CD14-positive monocyte (primary cell): ENCODE results near the gene ETV4. TPM values are rescaled to one million over a fixed set of nuclear protein-coding genes. Genes with fewer than 3 reads are reported as not detected.

Experiments used
- DNase-seq, 3 donors: peaks; one replicate each; pipeline ENCODE4 v3.0.0-alpha.2; 2011 to 2022
- H2AFZ ChIP-seq: 2 replicates; pipeline ENCODE4 v1.6.0; 2012; ENCODE audit warnings: mild to moderate bottlenecking, low read depth, low read length, inconsistent platforms; ENCODE audit not compliant: insufficient read depth, poor library complexity, severe bottlenecking
- H3K27ac ChIP-seq, 2 donors: 1 replicate in 1 of 2; 2 replicates in 1 of 2; pipeline ENCODE4 v1.5.1; 2012 to 2013; ENCODE audit warnings: low read length in 2 of 2, control low read depth in 1 of 2, inconsistent platforms in 1 of 2, low read depth in 1 of 2, mild to moderate bottlenecking in 1 of 2
- H3K27me3 ChIP-seq, 2 donors: one replicate each; pipeline versions ENCODE4 v1.6.0 to v1.6.1; 2011 to 2013; ENCODE audit warnings: low read length in 2 of 2; ENCODE audit not compliant: control insufficient read depth in 2 of 2, insufficient read depth in 2 of 2
- H3K36me3 ChIP-seq, 2 donors: replicated peaks in 1 of 2; 1 replicate in 1 of 2; 2 replicates in 1 of 2; pipeline versions ENCODE4 v1.5.1 to v1.6.1; 2012 to 2013; ENCODE audit warnings: low read length in 2 of 2, control low read depth in 1 of 2, inconsistent platforms in 1 of 2, mild to moderate bottlenecking in 1 of 2; ENCODE audit not compliant: insufficient read depth in 2 of 2, control insufficient read depth in 1 of 2
- H3K4me1 ChIP-seq, 2 donors: 1 replicate in 1 of 2; 2 replicates in 1 of 2; pipeline versions ENCODE4 v1.5.1 to v1.6.1; 2012 to 2013; ENCODE audit warnings: low read length in 2 of 2, control low read depth in 1 of 2, inconsistent platforms in 1 of 2, mild to moderate bottlenecking in 1 of 2, moderate library complexity in 1 of 2; ENCODE audit not compliant: insufficient read depth in 2 of 2, control insufficient read depth in 1 of 2
- H3K4me2 ChIP-seq: replicated peaks from 2 replicates; pipeline ENCODE3; 2012; ENCODE audit warnings: low read length, moderate library complexity, mild to moderate bottlenecking; ENCODE audit not compliant: poor library complexity, severe bottlenecking; ENCODE audit errors: extremely low read depth
- H3K4me3 ChIP-seq, 3 experiments: fragments of 200-600 bp in 1 of 3; sonication (generic) in 1 of 3; replicated peaks in 1 of 3; 1 replicate in 2 of 3; 2 replicates in 1 of 3; pipeline ENCODE4 v1.5.1; 2011 to 2013; ENCODE audit warnings: low read length in 3 of 3, mild to moderate bottlenecking in 3 of 3, control low read depth in 2 of 3, low read depth in 2 of 3, inconsistent platforms in 1 of 3, moderate library complexity in 1 of 3
- H3K79me2 ChIP-seq: 2 replicates; pipeline ENCODE4 v1.6.0; 2012; ENCODE audit warnings: mild to moderate bottlenecking, control low read depth, inconsistent platforms, low read length, moderate library complexity; ENCODE audit not compliant: insufficient read depth
- H3K9ac ChIP-seq: 2 replicates; pipeline ENCODE4 v1.6.0; 2017; ENCODE audit warnings: low read length, mild to moderate bottlenecking; ENCODE audit not compliant: insufficient read depth, poor library complexity, severe bottlenecking
- H3K9me3 ChIP-seq, 2 donors: replicated peaks in 1 of 2; 1 replicate in 1 of 2; 2 replicates in 1 of 2; pipeline versions ENCODE4 v1.5.1 to v1.6.1; 2012 to 2013; ENCODE audit warnings: low read length in 2 of 2, control low read depth in 1 of 2; ENCODE audit not compliant: control insufficient read depth in 1 of 2, insufficient read depth in 1 of 2
- H4K20me1 ChIP-seq: 2 replicates; pipeline ENCODE4 v1.6.0; 2012; ENCODE audit warnings: mild to moderate bottlenecking, low read length, control low read depth, moderate library complexity; ENCODE audit not compliant: insufficient read depth
- H3K27ac Mint-ChIP-seq, 7 donors: one replicate each; pipeline ENCODE4 v1.8.0; 2020; ENCODE audit warnings: mild to moderate bottlenecking in 7 of 7, mixed read lengths in 7 of 7, moderate library complexity in 6 of 7, inconsistent platforms in 2 of 7
- H3K27me3 Mint-ChIP-seq, 3 donors: one replicate each; pipeline ENCODE4 v1.8.0; 2021 to 2022; ENCODE audit warnings: low read depth in 3 of 3, mild to moderate bottlenecking in 3 of 3, mixed read lengths in 3 of 3, moderate library complexity in 3 of 3, inconsistent platforms in 1 of 3
- H3K36me3 Mint-ChIP-seq, 2 donors: one replicate each; pipeline ENCODE4 v1.8.0; 2020; ENCODE audit warnings: mixed read lengths in 2 of 2, inconsistent platforms in 1 of 2, mild to moderate bottlenecking in 1 of 2
- H3K4me1 Mint-ChIP-seq: one replicate; pipeline ENCODE4 v1.8.0; 2020; ENCODE audit warnings: mild to moderate bottlenecking, mixed read lengths
- H3K4me3 Mint-ChIP-seq, 2 donors: one replicate each; pipeline ENCODE4 v1.8.0; 2020; ENCODE audit warnings: mild to moderate bottlenecking in 2 of 2, mixed read lengths in 2 of 2, moderate library complexity in 1 of 2
- H3K9me3 Mint-ChIP-seq, 7 donors: one replicate each; pipeline ENCODE4 v1.8.0; 2020 to 2022; ENCODE audit warnings: mixed read lengths in 7 of 7, mild to moderate bottlenecking in 6 of 7, moderate library complexity in 6 of 7, inconsistent platforms in 2 of 7
- CTCF ChIP-seq: fragments of 200-600 bp; IDR thresholded peaks from one replicate; pipeline ENCODE4 v1.8.0; 2022; ENCODE audit warnings: antibody characterized with exemption, mild to moderate bottlenecking
- WGBS: methylation state at CpG from one replicate; pipeline ENCODE4 v1.1.5; 2013; ENCODE audit warnings: missing lambda C conversion rate; ENCODE audit not compliant: insufficient coverage; 5-methylcytosine and 5-hydroxymethylcytosine counted together
- intact Hi-C, 2 donors: fragments of 100-400 bp; cut with micrococcal nuclease; formaldehyde crosslinking; loops; one replicate each; pipeline versions ENCODE4 v1.15.0 to v1.15.1; 2023
- polyA minus RNA-seq: library from RNA; depleted of rRNA, polyadenylated mRNA; stranded (reverse); fragments of >200 nt; gene quantifications from 2 replicates; pipeline ENCODE4 v1.2.3, GENCODE V29; 2012
- polyA plus RNA-seq, 3 donors: library from polyadenylated mRNA; depleted of rRNA in 1 of 3; unstranded in 2 of 3; stranded (reverse) in 1 of 3; fragments of 300-500 nt in 2 of 3; fragments of >200 nt in 1 of 3; fragmentation: Illumina TruSeq in 2 of 3; gene quantifications; 1 replicate in 2 of 3; 2 replicates in 1 of 3; pipeline ENCODE4 v1.2.3, GENCODE V29; 2012 to 2021
- total RNA-seq, 12 experiments: library from RNA in 1 of 12; stranded (reverse) in 1 of 12; fragments of 120-200 nt in 1 of 12; gene quantifications; one replicate each; pipeline ENCODE4 v1.2.4 and lab custom pipeline; 2013 to 2026; ENCODE audit warnings: mixed read lengths in 6 of 12, inconsistent platforms in 1 of 12

Gene ETV4
- not detected for total RNA-seq (2013)
- polyA plus RNA-seq: not detected
- polyA minus RNA-seq: 0.08 and 0.28 TPM in 2 replicates
- total RNA-seq (lab: John Stamatoyannopoulos, UW): 0 to 0.92 (median 0) reads per million in 11 experiments

GRCh38 chr17:43546319-43547188, at the start of gene ETV4:
Gene ETV4, minus strand, starts transcription at chr17:43546340. Its CDS starts 723 bp downstream, at chr17:43545617.
- TF ChIP-seq CTCF: no peak
- Mint-ChIP-seq H3K27ac (peak within 1 kb of the TSS in 3 of 7 donors; percentile 21 to 68 (median 37)), H3K4me1 (peaks cover 30% of the 10 kb centered on the region), H3K9me3 (peaks cover 0 to 11% (median 2%) of the 10 kb centered on the region in 7 donors), H3K36me3 (peaks cover 8 to 9% of the 10 kb centered on the region in 2 donors), H3K27me3 (peaks cover 77 to 85% (median 84%) of the 10 kb centered on the region in 3 donors), H3K4me3 (peak within 1 kb of the TSS; percentile 79 to 92)
- H3K4me2 ChIP-seq: peak within 1 kb of the TSS; percentile 79
- H3K9ac ChIP-seq: peak within 1 kb of the TSS; percentile 21
- H3K4me3 ChIP-seq: peak within 1 kb of the TSS; percentile 17 to 75 (median 22)
- peaks cover 10% of the 10 kb centered on the region for H4K20me1 ChIP-seq
- WGBS: 0% methylated on average over 17 of the region's 46 CpGs
- H2AFZ ChIP-seq: peak within 1 kb of the TSS; percentile 52
- no peaks in the 10 kb centered on the region for H3K36me3 ChIP-seq
- H3K27me3 ChIP-seq: peaks cover 37 to 66% of the 10 kb centered on the region in 2 donors
- peak; percentile 61 to 64 (median 63) for DNase-seq
- H3K4me1 ChIP-seq: peaks cover 21 to 23% of the 10 kb centered on the region in 2 donors
- intact Hi-C loops: no loop called here
- H3K27ac ChIP-seq: no peak within 1 kb of the TSS
- H3K79me2 ChIP-seq: no peaks in the 10 kb centered on the region
- H3K9me3 ChIP-seq: peaks cover 0 to 15% of the 10 kb centered on the region in 2 donors

GRCh38 chr17:43595466-43595865, 49.3 kb upstream of the ETV4 start:
- WGBS: 50% methylated on average over 2 of the region's 4 CpGs
- Histone ChIP-seq H3K27me3 (no peaks in the 10 kb centered on the region), H3K4me2 (no peak overlapping the region)

More at GRCh38 chr17:43595466-43595865, 49.3 kb upstream of the ETV4 start:
- no peak for TF ChIP-seq CTCF
- no peak for DNase-seq
- Histone ChIP-seq H3K9me3 (no peaks in the 10 kb centered on the region), H3K79me2 (no peaks in the 10 kb centered on the region), H4K20me1 (no peaks in the 10 kb centered on the region), H3K36me3 (no peaks in the 10 kb centered on the region), H3K4me3 (no peak overlapping the region), H3K27ac (no peak overlapping the region), H2AFZ (no peak overlapping the region), H3K4me1 (peaks cover 8 to 14% of the 10 kb centered on the region in 2 donors), H3K9ac (no peak overlapping the region)
- Mint-ChIP-seq H3K27ac (no peak overlapping the region), H3K4me3 (no peak overlapping the region), H3K4me1 (peaks cover 12% of the 10 kb centered on the region), H3K9me3 (peaks cover 0 to 1% (median 0%) of the 10 kb centered on the region in 7 donors), H3K36me3 (no peaks in the 10 kb centered on the region), H3K27me3 (peaks cover 10 to 15% (median 11%) of the 10 kb centered on the region in 3 donors)
- intact Hi-C loops: no loop called here
